ENCODE results near the gene ARHGEF26.
"Not testable (repeated sequence)": the region's sequence is repeated elsewhere in the genome, so short reads cannot be mapped to it uniquely, and the experiment has no call there.

GRCh38 chr3:154087756-154088480, 33.3 kb upstream of the ARHGEF26 start:
- TF ChIP-seq CTCF (IDR thresholded peaks at IDR 0.05); EP300 (IDR thresholded peaks at IDR 0.05); POLR2AphosphoS5 (IDR thresholded peaks at IDR 0.05); POLR2A (IDR thresholded peaks at IDR 0.05; ENCODE audit: low read depth): not testable (repeated sequence)
